Thyroid gland (tissue), 4 donors: ENCODE measurements around the gene MANBA.

Experiments used
- POLR2A ChIP-seq, 2 donors: fragments of 450-650 bp; IDR thresholded peaks; one replicate each; pipeline ENCODE4 v1.6.1; 2017; ENCODE audit warnings: antibody characterized with exemption in 2 of 2, mild to moderate bottlenecking in 2 of 2, moderate library complexity in 1 of 2
- TF ChIP-seq, protein P1 (sequence below), 6 experiments: fragments of 200-600 bp in 3 of 6; fragments of 450-650 bp in 3 of 6; sonication (generic) in 3 of 6; IDR thresholded peaks; one replicate each; pipeline ENCODE4 v1.5.1; 2016 to 2019; ENCODE audit warnings: antibody characterized with exemption in 6 of 6, mild to moderate bottlenecking in 2 of 6, inconsistent platforms in 1 of 6, moderate library complexity in 1 of 6

DNA sequence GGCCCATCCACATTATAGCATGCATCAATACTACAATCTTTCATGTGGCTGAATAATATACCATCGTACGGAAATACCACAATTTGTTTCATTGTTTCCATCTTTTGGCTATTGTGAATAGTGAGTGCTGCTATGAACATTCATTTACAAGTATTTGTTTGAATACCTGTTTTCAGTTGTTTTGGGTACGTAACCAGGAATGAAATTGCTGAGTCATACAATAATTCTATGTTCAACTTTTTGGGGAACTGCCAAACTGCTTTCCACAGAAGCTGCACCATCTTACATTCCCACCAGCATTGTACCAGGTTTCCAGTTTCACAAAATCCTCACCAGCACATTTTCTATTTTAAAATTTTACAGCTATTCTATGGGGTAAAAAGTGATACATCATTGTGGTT, 28.5 kb upstream of the MANBA start:
- TF ChIP-seq, protein P1, sequence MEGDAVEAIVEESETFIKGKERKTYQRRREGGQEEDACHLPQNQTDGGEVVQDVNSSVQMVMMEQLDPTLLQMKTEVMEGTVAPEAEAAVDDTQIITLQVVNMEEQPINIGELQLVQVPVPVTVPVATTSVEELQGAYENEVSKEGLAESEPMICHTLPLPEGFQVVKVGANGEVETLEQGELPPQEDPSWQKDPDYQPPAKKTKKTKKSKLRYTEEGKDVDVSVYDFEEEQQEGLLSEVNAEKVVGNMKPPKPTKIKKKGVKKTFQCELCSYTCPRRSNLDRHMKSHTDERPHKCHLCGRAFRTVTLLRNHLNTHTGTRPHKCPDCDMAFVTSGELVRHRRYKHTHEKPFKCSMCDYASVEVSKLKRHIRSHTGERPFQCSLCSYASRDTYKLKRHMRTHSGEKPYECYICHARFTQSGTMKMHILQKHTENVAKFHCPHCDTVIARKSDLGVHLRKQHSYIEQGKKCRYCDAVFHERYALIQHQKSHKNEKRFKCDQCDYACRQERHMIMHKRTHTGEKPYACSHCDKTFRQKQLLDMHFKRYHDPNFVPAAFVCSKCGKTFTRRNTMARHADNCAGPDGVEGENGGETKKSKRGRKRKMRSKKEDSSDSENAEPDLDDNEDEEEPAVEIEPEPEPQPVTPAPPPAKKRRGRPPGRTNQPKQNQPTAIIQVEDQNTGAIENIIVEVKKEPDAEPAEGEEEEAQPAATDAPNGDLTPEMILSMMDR (IDR thresholded peaks at IDR 0.05) = no peak
- TF ChIP-seq POLR2A (IDR thresholded peaks at IDR 0.05) = no peak
